Endothelial cell of umbilical vein (primary cell): ENCODE measurements around the gene ITSN1.

Source experiments
- EZH2 ChIP-seq: IDR thresholded peaks from 2 replicates; pipeline ENCODE4 v1.6.1; 2012; ENCODE audit warnings: borderline replicate concordance, low read depth, mild to moderate bottlenecking, moderate library complexity, low read length, inconsistent platforms; ENCODE audit not compliant: severe bottlenecking
- FOS ChIP-seq: IDR thresholded peaks from 2 replicates; pipeline ENCODE4 v1.6.1; 2011; ENCODE audit warnings: mild to moderate bottlenecking, low read length, moderate library complexity, borderline replicate concordance; ENCODE audit not compliant: insufficient read depth
- GATA2 ChIP-seq: IDR thresholded peaks from 2 replicates; pipeline ENCODE4 v1.7.0; 2011; ENCODE audit warnings: low read depth, mild to moderate bottlenecking, moderate library complexity, mixed read lengths, low read length; ENCODE audit not compliant: insufficient read length, insufficient read depth
- JUN ChIP-seq: IDR thresholded peaks from 2 replicates; pipeline ENCODE4 v1.6.1; 2011; ENCODE audit warnings: borderline replicate concordance, low read depth; ENCODE audit not compliant: insufficient read length, insufficient read depth
- MYC ChIP-seq: IDR thresholded peaks from one replicate; pipeline ENCODE4 v1.6.1; 2011; ENCODE audit warnings: mild to moderate bottlenecking, low read depth, low read length
- POLR2A ChIP-seq: IDR thresholded peaks from 2 replicates; pipeline ENCODE4 v1.6.1; 2012; ENCODE audit warnings: low read depth, mild to moderate bottlenecking, control low read depth, low read length
- POLR2AphosphoS5 ChIP-seq: IDR thresholded peaks from 2 replicates; pipeline ENCODE4 v1.6.1; 2012; ENCODE audit warnings: low read depth, mild to moderate bottlenecking, control low read depth, low read length, moderate library complexity; ENCODE audit not compliant: insufficient read depth
- TF ChIP-seq, protein P1 (sequence below), 2 donors: IDR thresholded peaks; 1 replicate in 1 of 2; 2 replicates in 1 of 2; pipeline ENCODE4 v1.5.1; 2011; ENCODE audit warnings: low read length in 2 of 2, mild to moderate bottlenecking in 2 of 2, moderate library complexity in 2 of 2, control low read depth in 1 of 2, inconsistent platforms in 1 of 2, low read depth in 1 of 2; ENCODE audit not compliant: insufficient read depth in 1 of 2; ENCODE audit errors: extremely low read depth in 1 of 2
- TF ChIP-seq, protein P2 (sequence below): IDR thresholded peaks from 2 replicates; pipeline ENCODE4 v1.6.1; 2011; ENCODE audit not compliant: insufficient read depth, insufficient read length

DNA sequence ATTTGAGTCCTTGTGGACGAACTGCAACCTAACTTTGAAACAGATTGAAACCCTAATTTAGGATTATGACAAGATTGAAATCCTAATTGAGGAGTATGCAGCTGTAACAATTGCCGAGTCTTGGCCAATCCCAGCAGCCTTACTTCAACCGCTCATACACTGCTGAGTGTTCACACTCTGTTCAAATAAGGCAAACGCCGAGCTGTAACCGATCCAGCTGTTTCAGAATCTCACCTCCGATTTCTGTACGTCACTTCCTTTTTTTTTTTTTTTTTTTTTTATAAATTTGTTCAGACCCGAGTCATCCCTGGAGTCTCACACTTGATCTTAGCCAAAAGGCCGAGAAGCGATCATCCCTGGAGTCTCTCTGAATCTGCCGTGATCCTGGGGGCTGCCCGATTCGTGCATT, 295.6 kb downstream of the ITSN1 start:
- TF ChIP-seq, protein P1, sequence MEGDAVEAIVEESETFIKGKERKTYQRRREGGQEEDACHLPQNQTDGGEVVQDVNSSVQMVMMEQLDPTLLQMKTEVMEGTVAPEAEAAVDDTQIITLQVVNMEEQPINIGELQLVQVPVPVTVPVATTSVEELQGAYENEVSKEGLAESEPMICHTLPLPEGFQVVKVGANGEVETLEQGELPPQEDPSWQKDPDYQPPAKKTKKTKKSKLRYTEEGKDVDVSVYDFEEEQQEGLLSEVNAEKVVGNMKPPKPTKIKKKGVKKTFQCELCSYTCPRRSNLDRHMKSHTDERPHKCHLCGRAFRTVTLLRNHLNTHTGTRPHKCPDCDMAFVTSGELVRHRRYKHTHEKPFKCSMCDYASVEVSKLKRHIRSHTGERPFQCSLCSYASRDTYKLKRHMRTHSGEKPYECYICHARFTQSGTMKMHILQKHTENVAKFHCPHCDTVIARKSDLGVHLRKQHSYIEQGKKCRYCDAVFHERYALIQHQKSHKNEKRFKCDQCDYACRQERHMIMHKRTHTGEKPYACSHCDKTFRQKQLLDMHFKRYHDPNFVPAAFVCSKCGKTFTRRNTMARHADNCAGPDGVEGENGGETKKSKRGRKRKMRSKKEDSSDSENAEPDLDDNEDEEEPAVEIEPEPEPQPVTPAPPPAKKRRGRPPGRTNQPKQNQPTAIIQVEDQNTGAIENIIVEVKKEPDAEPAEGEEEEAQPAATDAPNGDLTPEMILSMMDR (IDR thresholded peaks at IDR 0.05; ENCODE audit: extremely low read depth in 1 of 2, insufficient read depth in 1 of 2, low read depth in 1 of 2, low read length in 2 of 2) = no peak
- TF ChIP-seq POLR2A = no peak
- TF ChIP-seq POLR2AphosphoS5 = no peak
- TF ChIP-seq EZH2 = no peak
- TF ChIP-seq, protein P2, sequence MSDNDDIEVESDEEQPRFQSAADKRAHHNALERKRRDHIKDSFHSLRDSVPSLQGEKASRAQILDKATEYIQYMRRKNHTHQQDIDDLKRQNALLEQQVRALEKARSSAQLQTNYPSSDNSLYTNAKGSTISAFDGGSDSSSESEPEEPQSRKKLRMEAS = no peak
- TF ChIP-seq MYC = no peak
- no peak for TF ChIP-seq FOS
- TF ChIP-seq JUN = no peak
- no peak for TF ChIP-seq GATA2
